ENCODE results near the gene STXBP4.

Gene STXBP4

DNA sequence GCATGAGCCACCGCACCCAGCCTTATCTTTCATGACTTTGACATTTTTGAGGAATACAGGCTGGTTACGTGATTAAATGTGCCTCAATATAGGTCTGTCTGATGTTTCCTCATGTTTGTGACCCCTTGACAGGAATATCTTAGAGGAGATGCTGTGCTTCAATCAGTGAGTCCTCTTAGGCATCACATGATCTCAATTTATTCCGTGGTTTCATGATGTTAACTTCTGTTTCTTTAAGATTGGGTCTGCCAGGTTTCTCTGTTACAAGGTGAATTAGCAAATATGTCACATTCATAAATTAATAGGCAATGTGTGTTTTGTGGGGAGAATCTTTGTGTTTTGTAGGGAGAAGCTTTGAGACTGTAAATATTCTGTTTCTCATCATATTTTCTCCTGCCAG, 3.3 kb downstream of the STXBP4 start:
- no peak for DNase-seq (ENCODE audit: low spot score)

DNA sequence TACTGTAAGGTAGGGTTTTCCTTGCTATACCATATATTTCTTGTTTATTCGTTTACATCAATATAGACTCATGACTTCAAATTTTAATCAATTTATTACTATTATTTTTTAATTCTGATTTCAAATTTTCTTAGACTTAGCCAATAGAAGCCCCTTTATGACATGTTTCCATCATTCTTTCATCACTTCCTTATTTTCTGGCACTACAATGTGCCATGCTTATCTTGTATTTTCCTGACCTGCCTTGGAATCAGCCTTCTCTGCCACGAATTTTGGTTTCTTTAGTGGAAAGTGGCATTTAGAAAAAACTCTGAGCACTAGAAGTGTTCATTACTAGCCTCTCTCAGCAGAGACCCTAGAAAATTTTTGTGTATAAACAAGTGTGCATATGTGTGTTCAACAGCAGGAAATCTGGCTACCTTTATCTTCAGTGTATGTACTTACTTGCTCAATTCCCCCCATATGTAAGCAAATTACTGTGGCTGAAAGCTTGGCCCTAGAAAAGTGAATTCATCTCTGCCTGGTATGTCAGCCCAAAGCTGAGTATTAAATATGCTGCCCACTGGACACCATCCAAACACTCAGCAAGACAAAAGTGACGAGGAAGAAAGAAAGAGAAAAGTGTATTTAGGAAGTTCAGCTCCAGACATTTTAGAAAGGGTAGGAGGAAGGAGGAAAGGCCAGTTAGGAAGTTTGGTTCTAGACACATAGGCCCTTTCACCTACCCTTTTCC, 4.0 kb downstream of the STXBP4 start:
- no peak for DNase-seq (ENCODE audit: low spot score)

DNA sequence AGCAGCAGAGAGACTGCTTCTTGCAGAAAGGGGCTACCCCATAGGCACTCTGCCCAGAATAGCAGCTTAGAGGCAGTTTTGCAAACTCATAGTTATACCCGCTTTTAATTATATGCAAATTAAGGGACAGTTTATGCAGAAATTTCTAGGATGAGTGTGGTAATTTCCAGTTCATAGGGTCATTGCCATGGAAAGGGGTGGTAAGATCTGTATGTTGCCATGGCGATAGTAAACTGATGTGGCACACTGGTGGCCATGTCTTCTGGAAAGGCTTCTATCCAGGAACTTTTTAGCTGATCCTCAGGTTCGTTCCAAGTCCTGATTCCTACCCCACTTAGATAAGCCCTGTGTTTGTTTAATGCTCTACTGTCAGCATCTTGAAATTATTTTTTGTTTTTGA, 6.2 kb downstream of the STXBP4 start:
- DNase-seq (ENCODE audit: low spot score), result no peak

DNA sequence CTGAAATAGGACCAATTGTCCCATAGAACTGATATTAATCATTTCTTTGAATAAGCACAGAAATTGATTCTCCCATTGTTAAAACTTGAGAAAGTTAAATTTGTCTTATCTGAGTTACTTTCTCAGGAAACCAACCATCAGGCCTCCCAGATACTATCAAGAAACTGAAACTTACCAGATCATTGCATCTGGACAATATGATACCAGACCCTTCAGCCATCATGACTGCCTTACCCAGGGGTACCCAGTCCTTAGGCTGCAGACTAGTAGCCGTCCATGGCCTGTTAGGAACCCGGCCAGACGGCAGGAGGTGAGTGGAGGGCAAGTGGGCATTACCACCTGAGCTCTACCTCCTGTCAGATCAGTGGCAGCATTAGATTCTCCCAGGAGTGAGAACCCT, 7.8 kb downstream of the STXBP4 start:
- DNase-seq (ENCODE audit: low spot score), result no peak

DNA sequence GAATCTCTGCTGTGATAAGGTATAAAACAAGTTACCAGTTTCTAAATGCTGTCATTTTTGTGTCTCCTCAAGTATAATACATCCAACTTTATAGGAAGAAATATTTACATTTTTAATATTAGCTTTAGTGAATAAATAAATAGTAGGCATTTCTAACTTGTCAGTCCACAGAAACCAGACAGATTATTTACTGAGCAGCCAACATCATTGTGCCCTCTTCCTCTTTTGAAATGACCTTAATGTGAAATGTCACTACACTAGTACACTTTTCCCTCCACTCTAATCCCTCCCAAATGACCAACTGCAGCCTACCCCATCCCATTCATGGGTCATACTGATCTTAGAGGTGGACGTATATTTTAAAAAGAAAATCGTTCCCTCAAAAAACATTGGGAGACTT, 9.2 kb downstream of the STXBP4 start:
- DNase-seq (ENCODE audit: low spot score), result no peak

DNA sequence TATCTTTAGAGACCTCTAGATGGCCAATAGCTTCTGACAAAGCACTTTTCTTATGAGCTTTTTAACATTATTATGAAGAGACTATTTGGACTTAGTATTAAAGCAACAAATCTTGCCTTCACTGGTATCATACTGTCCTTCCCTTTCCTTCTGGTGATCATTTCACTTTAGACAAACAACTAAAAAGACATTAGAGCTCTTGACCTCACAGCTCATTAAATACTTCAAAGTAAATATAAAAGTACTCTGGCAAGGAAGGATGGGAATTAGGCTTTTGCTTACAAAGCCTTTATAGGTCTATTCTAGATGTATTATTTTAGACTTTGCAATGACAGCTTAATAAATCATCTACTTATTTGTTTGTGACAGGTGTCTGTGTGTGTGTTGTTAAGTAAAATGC, 11.1 kb downstream of the STXBP4 start:
- DNase-seq (ENCODE audit: low spot score), result no peak

DNA sequence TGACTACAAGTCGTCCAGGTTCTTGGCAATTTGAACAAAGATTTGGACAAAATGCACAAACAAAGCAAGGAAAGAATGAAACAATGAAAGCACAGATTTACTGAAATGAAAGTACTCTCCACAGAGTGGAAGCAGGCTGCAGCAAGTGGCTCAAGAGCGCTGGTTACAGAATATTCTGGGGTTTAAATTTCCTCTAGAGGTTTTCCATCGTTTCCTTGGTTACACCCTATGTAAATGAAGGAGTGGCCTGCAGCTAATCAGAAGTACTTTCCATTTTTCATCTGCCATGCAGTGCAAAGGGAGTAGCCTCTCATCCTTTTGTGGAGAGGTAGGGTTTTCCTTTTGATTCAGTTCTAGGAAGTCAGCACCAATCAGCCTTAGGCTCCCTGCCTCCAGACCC, 11.8 kb downstream of the STXBP4 start:
- DNase-seq (ENCODE audit: low spot score), result no peak

DNA sequence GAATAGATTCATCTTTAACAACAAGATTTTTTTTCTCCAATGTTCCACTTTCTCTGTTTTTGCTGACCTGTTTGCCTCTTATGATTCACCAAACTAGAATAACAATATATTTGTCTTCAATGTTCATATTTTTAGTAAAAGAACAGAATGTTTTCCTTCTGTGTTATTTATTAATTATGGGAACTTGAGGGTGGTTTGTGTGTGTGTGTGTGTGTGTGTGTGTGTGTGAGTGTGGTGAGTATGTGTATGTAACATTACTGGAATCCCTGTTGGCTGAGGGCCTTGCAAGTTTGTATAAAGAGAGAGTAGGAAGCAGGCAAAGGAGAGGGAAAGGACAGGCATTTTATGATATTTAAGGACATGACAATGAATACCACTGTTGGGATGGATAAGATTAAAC, 13.8 kb downstream of the STXBP4 start:
- no peak for DNase-seq (ENCODE audit: low spot score)

DNA sequence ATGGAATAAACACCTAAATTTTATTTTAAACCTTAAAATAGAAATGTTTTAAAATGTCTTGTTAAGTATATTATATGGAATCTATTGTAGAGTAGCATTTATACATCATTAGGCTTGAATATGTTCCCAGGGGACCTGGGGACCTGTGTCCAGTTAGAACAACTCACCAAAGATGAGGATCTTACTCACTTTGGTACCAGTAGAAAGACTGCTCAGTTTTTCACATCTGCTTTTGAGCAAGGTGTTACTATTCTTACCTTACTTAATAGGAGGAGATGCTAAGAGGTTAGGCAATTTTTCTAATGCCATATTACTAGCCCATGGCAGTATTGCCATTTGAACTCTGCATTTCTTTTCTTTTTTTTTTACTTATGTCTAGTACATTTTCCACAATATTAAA, 14.7 kb downstream of the STXBP4 start:
- DNase-seq (ENCODE audit: low spot score), result no peak

DNA sequence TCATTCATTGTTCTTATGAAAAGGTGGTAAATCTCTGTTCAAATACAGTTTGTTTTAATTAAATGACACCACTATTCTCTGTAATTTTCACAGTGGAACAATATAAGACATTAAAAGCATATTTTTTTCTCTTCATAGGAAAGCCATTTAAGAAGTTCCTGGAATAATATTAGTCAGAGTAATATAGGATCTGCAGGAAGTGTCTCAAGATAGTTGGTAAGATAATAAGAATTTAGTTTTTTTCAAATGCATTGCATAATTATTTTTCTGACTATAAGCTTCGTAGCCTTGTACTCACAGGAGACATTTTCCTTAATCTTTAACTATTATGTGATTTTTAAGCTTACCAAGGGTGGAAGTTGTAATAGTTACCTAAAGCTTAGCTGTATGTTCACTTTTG, 16.9 kb downstream of the STXBP4 start:
- no peak for DNase-seq (ENCODE audit: low spot score)

DNA sequence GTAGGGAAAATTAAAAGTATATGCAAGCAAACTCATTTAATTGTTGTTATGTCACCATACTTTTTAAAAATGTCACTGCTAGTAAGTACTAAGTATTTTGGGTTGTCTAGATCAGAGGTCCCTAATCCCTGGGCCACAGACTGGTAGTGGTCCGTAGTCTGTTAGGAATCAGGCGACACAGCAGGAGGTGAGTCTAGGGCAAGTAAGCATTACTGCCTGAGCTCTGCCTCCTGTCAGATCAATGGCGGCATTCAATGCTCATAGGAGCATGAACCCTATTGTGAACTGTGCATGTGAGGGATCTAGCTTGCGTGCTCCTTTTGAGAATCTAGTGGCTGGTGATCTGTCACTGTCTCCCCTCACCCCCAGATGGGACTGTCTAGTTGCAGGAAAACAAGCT, 21.6 kb downstream of the STXBP4 start:
- no peak for DNase-seq (ENCODE audit: low spot score)

DNA sequence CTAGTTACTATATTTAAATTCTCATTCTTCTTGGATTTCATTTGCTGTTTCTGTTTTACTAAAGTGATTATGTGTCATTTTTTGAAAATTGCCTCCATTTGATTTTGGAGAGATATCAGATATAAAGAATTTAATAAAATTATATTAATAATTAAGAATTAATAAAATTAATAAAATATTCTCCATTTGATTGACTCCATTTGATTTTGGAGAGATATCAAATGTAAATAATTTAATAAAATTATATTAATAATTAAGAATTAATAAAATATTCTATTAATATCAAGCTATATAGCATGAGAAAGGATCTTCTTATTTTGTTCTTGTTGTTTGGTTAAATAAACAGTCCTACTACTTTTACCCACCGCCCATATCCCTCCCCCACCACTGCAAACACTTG, 23.0 kb downstream of the STXBP4 start:
- DNase-seq (ENCODE audit: low spot score), result no peak

DNA sequence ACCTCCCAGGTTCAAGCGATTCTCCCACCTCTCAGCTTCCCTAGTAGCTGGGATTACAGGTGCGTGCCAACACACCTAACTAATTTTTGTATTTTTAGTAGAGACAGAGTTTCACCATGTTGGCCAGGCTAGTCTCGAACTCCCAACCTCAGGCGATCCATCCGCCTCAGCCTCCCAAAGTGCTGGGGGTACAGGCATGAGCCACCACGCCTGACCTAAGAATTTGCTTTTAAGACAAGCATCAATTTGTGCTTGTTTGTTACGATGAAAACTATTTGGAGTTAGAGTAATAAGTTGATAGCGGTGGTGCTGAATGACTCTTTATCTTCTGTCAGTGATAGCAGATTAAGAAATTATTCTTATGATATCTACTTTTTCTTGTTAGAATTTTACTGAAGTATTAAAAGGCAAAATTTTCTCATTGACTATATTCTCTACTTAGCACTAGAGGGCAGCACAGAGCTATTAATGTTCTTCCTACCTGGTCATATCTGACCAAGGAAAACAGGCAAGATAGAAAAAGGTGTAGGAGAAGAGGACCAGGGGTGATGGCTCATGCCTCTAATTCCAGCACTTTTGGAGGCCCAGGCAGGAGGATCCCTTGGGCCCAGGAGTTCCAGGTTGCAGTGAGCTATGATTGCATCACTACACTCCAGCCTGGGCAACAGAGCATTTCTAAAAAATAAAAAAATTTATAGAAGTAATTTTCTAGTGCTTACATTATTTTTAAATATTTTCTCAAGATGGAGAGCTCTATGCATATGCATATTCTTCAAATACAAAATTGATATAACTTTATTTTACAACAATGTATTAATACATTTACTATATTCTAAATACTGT, 24.5 kb downstream of the STXBP4 start:
- DNase-seq (ENCODE audit: low spot score), result peak; percentile 35

DNA sequence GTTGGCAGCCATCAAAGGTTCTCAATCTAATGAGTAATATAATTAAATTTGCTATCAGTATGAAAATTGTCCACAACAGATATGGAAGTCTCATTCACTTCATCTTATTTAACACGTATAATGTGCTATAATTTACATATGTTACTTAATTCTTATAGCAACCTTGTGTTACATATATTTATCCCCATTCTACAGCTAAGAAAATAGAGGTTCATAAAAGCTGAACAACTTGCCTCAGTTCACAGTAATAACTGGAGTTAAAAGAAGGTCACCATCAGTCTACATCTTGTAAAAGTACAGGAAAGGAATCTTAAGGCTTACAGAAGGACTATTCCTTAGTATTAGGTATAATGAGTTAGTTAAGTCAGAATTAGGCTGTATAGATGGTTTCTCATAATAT, 27.9 kb downstream of the STXBP4 start:
- DNase-seq (ENCODE audit: low spot score), result no peak

DNA sequence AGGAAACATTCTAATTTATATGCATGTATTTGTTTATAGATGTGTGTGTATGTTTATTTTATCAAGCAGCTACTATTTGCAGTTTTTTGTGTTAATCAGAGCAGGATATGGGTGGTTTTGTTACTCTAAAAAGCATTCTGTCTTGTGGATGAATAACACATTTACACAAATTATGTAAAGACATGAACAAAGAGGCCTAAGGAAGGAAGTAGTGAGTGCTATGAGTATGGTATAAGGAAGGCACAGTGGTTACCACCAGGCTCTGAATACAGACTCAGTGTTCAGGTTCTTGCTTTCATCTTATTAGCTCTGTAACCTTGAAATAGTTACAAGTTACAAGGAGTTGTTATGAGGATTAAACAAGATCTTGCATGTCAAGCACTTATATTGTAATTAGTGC, 33.9 kb downstream of the STXBP4 start:
- DNase-seq (ENCODE audit: low spot score), result no peak

DNA sequence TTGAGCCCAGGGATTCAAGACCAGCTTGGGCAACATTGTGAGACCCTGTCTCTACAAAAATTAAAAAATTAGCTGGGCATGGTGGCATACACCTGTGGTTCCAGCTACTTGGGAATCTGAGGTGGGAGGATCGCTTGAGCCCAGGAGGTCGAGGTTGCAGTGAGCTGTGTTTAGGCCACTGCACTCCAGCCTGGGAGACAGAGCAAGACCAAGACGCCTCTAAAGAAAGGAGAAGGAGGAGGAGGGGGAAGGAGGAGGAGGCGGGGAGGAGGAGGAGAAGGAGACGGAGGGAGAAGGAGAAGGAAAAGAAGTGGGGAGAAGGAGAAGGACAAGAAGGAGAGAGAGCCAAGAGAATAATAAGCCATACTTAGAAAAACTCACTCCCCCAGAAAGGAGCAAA, 35.9 kb downstream of the STXBP4 start:
- DNase-seq (ENCODE audit: low spot score), result no peak

DNA sequence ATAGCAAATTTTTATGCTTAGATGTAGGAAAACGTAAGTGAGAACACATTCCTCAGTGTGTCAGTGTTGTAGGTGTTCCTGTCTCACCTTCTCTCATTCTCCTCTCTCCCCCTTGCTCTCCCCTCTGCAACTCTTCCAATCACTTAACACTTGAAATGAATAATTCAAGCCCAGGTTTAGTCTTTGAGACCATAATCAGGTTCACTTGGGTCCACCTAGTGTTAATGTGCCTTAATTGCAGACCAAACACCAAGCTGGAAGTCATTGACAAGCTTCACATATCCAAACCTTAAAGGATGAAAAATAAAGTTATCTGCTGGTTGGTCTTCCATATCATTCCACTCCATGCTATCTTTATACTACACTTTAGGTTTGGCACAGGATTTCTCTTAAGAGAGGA, 37.0 kb downstream of the STXBP4 start:
- DNase-seq (ENCODE audit: low spot score), result peak; percentile 19

DNA sequence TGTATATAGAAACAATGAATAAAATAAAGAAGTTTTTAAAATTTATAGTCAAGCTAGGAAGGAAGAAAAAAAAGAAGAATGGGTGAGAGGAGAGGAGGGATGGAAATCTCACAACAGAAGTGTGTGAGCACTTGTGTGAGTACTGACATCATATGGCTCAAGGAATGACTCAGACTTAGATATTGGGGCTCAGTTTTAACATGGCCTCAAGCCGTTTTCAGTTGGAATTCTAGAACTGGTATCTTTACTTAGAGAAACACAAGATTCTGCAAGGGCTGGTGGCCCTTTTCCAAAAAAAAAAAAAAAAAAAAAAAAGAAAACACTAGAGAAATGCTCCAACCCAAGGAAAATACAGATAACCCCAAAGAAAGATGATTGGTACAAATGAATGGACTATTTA, 55.1 kb downstream of the STXBP4 start:
- no peak for DNase-seq (ENCODE audit: low spot score)

DNA sequence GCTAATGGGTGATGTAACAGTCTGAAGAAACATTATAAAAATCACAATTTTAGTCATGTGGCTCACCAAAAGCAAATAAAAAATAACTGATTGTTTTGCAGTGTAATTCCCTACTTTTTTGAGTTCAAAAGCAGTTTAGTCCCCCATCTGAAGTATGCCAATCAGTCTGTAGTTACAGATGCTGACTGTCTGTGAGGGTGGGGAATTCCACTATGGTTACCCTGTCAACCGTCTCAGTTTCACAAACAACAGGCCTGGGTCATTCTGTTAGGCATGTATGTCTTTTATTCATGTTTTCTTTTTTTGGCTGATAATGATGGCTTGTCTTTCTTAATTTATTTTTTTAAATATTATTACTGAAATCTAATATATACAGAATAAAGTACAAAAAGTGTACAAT, 69.3 kb downstream of the STXBP4 start:
- no peak for DNase-seq (ENCODE audit: low spot score)

DNA sequence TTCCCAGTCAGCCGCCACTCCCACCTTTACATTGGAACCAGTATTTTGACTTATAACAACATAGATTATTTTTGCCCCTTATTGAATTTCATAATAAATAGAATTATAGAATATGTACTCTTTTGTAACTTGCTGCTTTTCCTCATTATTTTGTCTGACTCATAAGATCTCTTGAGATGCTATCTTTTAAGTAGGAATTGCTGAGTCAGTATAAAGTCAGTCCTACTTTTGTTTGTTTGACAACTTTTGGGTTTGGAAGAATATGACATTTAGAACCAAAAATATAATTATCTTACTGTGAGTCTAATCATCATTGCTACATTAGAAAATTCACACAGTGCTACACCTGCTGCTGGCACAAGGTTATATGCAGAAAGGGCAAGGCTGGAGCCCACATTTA, 69.7 kb downstream of the STXBP4 start:
- DNase-seq (ENCODE audit: low spot score), result no peak

DNA sequence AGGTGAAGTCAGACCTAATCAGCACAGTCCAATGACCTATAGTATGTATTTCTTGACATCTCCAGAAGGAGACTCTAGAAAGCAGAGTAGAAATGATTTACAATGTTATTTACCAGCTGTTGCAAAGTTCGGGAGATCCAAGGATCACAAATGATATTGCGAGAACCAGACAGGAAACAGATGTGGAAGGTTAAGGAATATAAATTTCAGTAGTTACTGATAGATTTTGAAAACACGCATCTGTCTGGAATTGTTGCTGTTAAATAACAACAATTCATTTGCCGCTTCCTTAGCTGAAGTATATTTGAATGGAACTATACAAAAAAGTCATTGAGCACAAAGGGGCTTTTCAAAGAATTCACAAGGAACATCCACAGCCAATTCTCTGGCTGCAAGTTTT, 72.0 kb downstream of the STXBP4 start:
- DNase-seq (ENCODE audit: low spot score), result no peak

DNA sequence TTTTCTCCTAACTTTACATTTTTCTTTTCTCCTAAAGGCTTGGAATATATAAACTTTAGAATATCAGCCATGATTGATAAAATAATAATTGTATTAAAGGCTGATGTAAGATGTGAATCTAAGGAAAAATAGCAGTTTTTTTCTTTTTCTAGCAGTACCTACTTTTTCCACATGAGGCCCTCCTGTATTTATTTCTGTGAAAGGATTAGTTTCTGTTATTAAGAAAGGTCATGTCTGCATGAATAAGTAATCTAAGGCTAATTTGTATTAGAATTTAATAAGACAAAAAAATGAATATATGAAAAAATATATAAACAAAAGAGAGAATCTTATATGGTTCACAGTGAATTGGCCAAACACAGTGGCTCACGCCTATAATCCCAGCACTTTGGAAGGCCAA, 85.3 kb downstream of the STXBP4 start:
- no peak for DNase-seq (ENCODE audit: low spot score)

DNA sequence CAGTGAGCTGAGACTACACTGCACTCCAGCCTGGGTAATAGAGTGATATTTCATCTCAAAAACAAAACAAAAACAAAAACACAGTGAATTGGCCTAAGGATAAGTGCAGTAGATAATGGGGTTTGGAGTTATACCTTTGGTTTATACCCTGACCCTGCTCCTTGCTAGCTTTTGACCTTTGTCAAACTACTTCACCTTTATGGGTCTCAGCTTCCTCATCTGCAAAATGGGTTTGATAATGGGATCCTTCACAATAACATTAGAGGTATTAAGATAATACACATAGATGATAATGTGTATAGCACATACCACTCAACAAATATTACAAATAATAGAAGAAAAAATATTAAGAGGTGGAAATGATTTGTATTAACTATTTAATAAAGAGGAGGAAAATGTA, 85.9 kb downstream of the STXBP4 start:
- no peak for DNase-seq (ENCODE audit: low spot score)

DNA sequence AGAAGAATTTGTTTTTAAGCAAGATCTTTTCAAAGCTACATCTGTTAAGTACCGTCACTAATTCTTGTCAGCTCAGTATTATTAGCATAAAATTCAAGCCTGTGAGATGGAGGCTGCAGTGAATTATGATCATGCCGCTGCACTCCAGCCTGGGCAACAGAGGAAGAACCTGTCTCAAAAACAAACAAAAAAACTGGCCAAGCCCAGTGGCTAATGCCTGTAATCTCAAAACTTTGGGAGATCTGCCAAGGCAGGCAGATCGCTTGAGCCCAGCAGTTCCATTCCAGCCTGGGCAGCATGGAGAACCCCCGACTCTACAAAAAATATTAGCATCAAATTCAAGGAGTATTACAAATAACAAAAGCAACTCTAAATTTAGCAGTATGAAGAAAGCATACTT, 88.0 kb downstream of the STXBP4 start:
- no peak for DNase-seq (ENCODE audit: low spot score)
